A204.1 (cell line): Measurements from ENCODE around the gene HPS3.
"Not testable (repeated sequence)": the region's sequence is repeated elsewhere in the genome, so short reads cannot be mapped to it uniquely, and the experiment has no call there.

Experiments used
- FAIRE-seq: peaks from 2 replicates; lab custom pipeline; 2012; peaks lifted over from hg19 to GRCh38; lab: Jason Lieb, UNC

The HPS3 gene

DNA sequence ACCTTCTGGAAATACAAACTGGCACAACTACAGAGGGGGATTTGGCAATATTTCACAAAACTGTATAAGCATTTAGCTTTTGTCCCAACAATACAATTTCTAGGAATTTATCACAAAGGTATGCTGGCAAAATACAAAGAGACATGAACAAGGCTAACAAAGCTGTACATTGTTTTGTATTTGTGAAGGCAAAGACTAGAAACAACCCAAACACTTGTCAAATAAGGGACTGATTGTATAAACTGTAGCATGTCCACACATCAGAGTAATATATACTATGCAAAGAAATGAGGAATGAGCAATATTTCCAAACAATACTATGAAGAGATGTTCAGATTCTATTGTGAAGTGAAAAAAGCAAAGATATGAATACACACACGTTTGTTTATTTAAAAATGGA lies 65.8 kb downstream of the HPS3 start:
- no peak for FAIRE-seq

DNA sequence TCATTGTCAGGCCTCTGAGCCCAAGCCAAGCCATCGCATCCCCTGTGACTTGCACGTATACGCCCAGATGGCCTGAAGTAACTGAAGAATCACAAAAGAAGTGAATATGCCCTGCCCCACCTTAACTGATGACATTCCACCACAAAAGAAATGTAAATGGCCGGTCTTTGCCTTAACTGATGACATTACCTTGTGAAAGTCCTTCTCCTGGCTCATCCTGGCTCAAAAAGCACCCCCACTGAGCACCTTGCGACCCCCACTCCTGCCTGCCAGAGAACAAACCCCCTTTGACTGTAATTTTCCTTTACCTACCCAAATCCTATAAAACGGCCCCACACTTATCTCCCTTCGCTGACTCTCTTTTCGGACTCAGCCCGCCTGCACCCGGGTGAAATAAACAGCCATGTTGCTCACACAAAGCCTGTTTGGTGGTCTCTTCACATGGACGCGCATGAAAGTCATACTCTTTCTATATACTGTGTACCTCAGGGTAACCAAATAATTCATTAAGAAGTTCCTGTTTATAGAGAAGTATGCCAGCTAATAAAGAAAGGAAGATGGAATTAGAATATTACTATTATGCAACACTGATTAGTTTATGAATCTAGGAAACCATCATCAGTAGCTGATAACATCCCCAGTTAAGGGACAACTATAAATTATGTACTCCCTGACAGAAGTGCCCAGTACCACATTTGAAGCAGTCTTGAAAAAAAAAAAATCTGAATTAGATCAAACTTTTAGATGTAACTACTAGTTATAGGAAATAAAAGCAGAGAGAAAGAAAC lies 67.6 kb downstream of the HPS3 start:
- not testable (repeated sequence) for FAIRE-seq

DNA sequence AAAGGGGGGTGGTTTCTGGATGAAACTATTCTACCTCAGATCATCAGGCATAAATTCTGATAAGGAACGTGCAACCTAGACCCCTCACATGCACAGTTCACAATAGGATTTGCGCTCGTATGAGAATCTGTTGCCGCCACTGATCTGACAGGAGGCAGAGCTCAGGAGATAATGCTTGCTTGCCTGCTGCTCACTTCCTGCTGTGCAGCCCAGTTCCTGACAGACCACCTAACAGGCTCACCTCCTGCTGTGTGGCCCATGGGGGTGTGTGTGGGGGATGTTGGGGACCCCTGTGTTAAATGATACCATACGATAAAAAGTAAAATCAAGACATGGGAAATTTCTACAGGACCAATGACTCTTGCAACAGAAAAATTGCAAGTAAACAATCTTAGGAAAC lies 68.2 kb downstream of the HPS3 start:
- FAIRE-seq: no peak

DNA sequence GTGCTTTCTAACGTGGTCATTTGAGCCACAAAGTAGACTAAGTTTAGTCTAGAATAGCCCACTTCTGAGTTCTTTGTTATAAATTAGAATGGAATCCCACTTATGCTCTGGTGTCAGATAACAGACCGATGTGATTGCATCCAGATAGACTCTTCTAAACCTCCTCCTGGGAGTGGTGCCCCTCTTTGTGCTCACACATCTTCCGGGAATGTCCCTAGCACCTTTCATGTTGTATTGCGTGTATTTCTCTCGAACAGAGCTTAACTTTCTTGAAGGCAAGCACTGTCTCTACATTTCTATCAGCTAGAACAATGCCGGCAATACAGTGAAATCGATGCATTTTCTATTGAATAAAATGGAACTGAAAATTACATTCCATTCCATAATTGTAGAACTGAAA lies 69.2 kb downstream of the HPS3 start:
- FAIRE-seq: no peak

DNA sequence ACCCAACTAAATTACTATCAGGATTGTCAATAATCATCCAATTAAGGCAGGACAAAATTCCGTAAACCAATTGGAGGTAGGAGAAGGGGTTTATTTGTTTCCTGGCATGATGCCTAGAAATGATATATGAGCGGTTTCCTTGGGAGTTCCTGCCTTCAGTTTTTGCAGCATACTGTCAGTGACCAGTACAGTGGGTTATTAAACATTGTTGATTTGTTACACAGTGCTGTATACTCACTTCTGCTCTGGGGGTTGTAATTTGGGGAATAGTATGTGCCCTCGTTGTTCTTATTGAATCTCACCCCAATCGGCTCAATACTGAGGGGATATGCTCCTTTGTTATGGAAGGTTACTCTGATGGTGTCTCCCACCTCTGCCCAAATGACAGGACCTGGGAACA lies 70.0 kb downstream of the HPS3 start:
- FAIRE-seq: no peak

GRCh38 chr3:149203758-149204157 lies 74.3 kb downstream of the HPS3 start:
- no peak for FAIRE-seq

DNA sequence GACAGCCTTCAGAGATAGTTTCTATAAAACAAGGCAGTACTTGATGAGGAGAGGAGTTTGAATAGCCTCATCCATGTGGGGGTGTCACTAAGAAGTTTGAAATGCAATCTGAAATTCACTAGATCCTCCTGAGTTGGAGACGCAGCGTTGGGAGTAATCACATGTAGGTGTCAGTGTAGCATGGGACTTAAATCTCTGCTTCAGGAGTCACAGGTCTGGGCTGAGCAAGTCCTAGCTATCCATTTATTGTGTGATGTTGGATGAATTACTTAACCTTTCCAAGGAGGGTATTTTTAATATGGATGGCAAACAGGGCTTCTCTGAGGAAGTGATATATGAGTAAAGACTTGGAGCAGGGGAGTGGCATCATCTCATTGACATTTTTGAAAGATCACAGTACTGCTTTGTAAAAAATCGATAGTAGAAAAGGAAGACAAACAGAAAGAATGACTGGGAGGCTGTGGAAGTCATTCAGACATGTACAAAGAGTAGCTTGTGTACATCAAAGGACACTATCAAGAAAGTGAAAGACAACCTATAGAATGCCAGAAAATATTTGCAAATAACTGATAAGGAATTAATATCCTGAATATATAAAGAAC lies 75.1 kb downstream of the HPS3 start:
- no peak for FAIRE-seq

DNA sequence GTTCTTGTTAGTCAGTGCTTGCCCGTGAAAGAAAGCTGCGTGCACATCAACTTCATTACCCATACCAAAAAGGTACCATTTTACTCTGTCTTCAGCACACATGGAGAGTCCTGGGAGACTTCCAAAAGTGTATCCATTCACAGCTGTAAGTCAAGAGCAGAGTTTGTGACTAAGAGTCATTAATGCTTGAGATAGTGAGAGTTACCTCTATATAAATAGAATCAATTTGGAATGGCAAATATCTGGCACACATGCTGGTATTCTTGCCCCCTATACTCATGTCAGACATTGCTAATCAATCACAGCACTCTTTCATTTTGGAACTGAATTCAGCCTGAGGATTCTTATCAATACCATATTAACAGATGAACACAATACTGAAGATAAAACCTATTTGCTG lies 78.0 kb downstream of the HPS3 start:
- no peak for FAIRE-seq

- no peak for FAIRE-seq
These were observed 80.0 kb downstream of the HPS3 start for GRCh38 chr3:149209431-149209830.

- FAIRE-seq: no peak
These were observed 82.9 kb downstream of the HPS3 start for GRCh38 chr3:149212386-149212785.

- no peak for FAIRE-seq
These were observed 85.3 kb downstream of the HPS3 start for GRCh38 chr3:149214702-149215101.

GRCh38 chr3:149215515-149215914 lies 86.1 kb downstream of the HPS3 start:
- FAIRE-seq: no peak

DNA sequence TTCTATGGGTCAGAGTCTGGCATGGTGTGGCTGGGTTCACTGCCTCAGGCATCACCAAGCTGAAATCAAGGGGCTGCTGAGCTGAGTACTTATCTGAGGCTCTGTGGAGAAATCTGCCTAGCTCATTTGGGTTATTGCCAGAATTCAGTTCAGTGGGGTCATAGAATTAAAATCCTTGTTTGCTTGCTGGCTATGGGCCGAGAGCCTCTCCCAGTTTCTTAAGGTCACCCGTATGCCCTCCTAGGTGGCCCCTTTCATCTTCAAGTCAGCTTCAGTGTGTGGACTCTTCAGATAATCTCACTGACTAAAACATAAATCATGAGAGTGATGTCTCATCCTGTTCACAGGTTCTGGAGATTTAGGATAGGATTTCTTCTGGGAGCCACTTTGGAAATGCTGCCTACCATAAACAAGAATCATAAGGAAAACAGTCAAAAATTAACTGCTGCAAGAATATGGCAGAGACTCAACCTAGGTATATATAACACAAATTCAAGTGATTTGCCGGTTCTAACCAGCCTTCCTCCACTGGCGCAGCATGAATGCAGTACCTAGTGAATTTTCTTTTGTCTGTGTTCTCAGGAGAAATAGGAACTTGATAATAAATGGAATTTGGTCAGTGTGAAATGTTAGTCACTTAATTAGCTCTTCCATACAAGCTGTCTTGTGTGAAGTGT lies 86.9 kb downstream of the HPS3 start:
- no peak for FAIRE-seq

DNA sequence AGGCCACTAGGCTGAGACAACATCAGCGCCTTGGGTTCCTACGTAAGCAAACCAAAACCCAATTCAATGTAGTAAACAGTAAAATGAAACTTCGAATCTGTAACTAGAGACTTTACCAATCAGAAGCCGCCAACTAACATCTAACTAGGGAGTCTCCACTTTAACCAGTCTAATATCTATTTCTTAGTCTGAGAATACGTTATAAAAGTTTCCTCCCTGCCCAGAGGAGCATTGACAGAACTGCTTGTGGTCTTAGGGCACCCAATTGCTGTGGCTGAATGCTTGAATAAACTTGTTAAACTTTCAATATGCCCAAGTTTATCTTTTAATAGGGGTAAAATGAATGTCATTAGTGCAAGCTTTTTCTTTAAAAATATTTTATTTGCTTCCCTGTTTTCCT lies 87.9 kb downstream of the HPS3 start:
- FAIRE-seq: no peak

DNA sequence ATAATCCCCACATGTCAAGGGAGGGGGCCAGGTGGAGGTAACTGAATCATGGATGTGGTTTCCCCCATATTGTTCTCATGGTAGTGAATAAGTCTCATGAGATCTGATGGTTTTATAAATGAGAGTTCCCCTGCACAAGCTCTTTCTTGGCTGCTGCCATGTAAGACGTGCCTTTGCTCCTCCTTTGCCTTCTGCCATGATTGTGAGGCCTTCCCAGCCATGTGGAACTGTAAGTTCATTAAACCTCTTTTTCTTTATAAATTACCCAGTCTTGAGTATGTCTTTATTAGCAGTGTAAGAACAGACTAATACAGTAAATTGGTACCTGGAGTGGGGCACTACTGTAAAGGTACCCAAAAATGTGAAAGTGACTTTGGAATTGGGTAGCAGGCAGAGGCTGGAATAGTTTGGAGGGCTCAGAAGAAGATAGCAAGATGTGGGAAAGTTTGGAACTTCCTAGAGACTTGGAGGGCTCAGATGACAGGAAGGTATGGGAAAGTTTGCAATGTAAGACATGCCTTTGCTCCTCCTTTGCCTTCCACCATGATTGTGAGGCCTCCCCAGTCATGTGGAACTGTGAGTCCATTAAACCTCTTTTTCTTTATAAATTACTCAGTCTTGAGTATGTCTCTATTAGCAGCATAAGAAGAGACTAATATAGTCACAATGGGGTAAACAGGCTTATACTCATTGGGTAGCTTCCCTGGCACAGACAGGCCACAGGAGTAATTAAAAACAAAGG lies 90.1 kb downstream of the HPS3 start:
- FAIRE-seq: not testable (repeated sequence)

GRCh38 chr3:149221783-149222517 lies 92.5 kb downstream of the HPS3 start, which contains the start of gene CP:
Gene CP, minus strand, starts transcription at chr3:149221829. Its CDS starts 37 bp downstream, at chr3:149221792.
- FAIRE-seq: no peak
